AG10803 (cell line): ENCODE data around the gene KRT81.
"Not testable (repeated sequence)": the region's sequence is repeated elsewhere in the genome, so short reads cannot be mapped to it uniquely, and the experiment has no call there.

Experiments used
- DNase-seq: peaks from one replicate; pipeline ENCODE4 v3.0.0; 2010; ENCODE audit warnings: low read depth
- H3K4me3 ChIP-seq: 2 replicates; pipeline ENCODE4 v1.5.1; 2011; ENCODE audit warnings: mild to moderate bottlenecking, low read length, control low read depth
- CTCF ChIP-seq: conservative IDR thresholded peaks from 2 replicates; pipeline ENCODE4 v1.5.1; 2011; ENCODE audit warnings: mild to moderate bottlenecking, low read length, control low read depth, inconsistent platforms

The KRT81 gene

DNA sequence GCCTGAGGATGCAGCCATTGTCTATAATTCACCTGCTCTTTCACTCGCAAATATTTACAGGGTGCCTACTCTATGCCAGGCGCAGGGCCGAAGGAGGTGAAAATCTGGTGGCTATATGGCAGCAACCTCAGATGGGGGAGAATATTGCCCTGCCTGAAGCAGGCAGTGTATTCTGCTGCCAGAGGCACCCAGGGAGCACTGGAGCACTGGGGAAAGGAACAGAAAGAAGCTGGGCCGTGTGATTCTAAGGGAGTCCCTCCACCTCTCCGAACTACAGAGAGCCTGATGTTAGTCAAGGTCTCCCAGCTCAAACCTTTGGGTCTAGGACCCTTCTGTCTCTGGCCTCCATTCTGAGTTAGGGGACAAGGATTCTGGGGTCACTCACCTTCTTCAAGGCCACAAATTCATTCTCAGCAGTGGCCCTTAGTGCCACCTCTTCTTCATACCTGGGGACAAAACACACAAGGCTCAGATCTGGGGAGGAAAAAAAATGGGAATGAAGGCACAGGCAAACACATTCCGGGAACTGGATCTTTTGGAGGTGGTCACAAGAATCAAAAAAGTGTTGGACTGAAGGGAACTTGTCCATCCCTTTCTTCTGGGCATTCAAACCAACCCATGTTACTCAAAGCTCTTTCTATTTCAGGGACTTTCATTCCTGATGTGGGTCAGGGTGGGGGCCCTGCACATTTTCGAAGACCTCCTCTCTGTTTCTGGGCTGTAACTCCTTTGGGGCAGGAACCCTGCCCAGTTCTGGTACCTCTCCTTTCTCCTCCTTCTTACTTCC, 36.2 kb downstream of the KRT81 start:
- no peak overlapping the region for H3K4me3 ChIP-seq
- no peak for DNase-seq
- no peak for TF ChIP-seq CTCF

DNA sequence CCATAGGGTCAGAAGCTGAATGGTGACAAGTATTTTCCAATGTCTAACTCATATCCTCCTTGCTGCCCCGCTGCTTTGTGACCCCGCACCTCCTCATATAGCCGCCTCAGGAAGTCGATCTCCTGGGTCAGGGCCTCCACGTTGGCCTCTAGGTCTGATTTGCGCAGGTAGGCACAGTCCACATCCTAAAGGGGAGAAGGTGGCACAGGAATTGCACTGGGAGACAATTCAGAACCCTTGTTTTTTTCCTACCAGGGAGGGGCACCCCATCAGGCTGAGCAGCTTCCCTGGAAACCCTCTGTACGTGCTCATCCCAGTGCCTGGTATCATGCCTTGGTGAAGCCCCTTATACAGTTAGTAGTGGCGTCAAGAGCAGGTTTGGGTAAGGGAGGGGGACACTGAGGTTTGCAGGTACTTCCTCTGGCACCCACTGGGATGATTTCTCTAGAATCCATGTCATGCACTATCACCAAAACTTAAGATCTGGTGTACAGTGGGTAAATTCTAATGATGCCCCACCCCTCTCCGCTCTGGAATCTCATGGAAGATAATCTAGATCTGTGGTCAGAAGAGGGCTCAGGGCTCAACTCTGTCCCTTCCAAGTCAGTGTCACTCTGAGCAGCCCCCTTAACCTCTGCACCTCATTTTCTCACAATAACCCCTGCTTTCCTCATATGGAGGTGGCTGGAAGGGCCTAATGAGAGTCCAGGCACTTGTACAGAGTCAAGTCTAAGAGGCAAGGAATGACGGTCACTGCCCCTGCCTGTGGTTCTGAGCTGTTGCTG, 37.0 kb downstream of the KRT81 start:
- no peak for DNase-seq
- TF ChIP-seq CTCF: no peak
- no peak overlapping the region for H3K4me3 ChIP-seq

GRCh38 chr12:52253391-52254179, 37.7 kb downstream of the KRT81 start:
- H3K4me3 ChIP-seq: no peak overlapping the region
- DNase-seq: no peak
- no peak for TF ChIP-seq CTCF

GRCh38 chr12:52252728-52253343, 38.5 kb downstream of the KRT81 start:
- H3K4me3 ChIP-seq: no peak overlapping the region
- DNase-seq: no peak
- TF ChIP-seq CTCF: no peak

- not testable (repeated sequence) for DNase-seq, H3K4me3 ChIP-seq
Observed at GRCh38 chr12:52252175-52252615, 39.1 kb downstream of the KRT81 start.

DNA sequence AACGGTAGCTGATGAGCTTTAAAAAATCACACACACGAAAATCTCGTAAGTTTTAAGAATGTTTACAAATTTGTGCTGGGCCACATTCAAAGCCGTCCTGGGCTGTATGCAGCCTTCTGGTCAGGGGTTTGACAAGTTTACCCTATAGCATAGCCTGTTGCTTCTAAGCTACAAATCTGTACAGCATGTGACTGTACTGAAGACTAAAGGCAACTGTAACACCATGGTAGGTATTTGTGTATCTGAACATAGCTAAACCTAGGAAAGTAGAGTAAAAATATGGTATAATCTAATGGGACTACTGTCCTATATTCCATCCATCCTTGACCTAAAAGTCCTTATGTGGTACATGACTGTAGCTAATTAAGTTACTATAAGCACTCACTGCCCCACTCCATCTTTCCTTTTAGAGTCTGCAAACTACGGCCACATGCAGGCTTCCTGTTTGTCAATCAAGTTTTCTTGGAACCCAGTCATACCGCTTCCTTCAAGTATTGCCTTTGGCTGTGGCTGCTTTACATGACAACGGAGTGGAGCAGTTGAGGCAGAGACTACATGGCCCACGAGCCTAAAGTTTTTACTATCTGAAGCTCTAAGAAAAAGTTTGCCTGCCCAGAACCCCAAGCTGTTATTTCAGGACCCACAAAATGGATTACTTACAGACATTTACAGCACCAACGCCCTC, 39.8 kb downstream of the KRT81 start:
- no peak for DNase-seq
- TF ChIP-seq CTCF: no peak
- no peak overlapping the region for H3K4me3 ChIP-seq
